HG02763 (cell line): Measurements from ENCODE around the gene JARID2.

Experiments used
- ATAC-seq: cut with Tn5 transposase; IDR thresholded peaks from one replicate; pipeline ENCODE4 v1.9.1; 2021; ENCODE audit warnings: mild to moderate bottlenecking, moderate library complexity; ENCODE audit not compliant: unreplicated experiment

JARID2 gene

GRCh38 chr6:15391500-15391899 lies 145.6 kb downstream of the JARID2 start:
- ATAC-seq = no peak

DNA sequence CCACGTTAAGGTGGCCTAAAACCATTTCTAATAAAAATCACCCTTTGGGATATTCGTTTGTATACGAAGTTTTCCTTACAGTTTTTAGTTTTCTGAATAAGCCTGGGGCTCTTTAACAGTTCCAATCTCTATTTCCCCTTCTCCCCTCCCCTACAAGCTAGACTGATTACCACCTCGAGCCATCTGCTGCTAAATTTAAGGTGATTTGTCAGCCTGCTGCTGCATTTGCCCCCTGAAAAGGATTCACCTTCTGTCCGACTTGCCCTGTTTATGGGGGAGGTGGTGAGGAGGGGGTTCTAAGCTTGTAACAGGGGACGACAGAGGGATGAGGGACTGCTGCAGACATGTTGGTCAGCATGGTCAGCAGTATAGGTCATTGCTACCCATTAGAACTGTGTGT lies 146.3 kb downstream of the JARID2 start:
- ATAC-seq = no peak

DNA sequence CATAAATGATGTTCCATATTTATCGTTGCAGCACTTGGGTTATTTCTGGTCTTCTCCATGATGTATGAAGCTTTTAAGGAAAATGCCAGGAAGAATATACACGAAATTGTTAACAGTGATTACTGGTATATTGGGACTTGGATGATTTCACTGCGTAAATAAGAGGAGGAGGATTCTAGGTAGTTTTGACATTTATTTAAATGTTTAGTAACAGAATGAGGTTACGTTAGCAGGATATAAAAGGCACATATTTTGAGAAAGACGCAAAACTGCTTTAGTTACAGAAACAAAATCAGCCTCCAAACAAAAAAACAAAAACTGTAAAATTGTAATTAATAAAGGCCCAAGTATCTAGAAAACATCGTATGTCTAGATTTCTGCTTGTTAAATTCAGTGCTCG lies 147.7 kb downstream of the JARID2 start:
- no peak for ATAC-seq

DNA sequence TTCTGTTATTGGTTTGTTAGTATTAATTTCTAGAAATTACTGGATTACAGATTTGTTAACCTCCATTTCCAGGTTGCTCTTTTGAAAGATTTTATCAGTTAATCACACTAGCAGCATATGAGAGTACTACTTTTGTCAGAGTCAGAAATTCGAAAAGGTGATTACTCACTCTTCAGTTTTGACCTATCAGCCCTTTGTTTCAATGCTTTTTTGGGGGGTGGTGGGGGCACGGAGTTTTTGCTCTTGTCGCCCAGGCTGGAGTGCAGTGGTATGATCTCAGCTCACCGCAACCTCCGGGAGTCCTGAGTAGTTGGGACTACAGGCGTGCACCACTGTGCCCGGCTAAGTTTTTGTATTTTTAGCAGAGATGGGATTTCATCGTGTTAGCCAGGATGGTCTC lies 149.2 kb downstream of the JARID2 start:
- ATAC-seq = no peak

- no peak for ATAC-seq
Observed at GRCh38 chr6:15396808-15397207, 150.9 kb downstream of the JARID2 start.

DNA sequence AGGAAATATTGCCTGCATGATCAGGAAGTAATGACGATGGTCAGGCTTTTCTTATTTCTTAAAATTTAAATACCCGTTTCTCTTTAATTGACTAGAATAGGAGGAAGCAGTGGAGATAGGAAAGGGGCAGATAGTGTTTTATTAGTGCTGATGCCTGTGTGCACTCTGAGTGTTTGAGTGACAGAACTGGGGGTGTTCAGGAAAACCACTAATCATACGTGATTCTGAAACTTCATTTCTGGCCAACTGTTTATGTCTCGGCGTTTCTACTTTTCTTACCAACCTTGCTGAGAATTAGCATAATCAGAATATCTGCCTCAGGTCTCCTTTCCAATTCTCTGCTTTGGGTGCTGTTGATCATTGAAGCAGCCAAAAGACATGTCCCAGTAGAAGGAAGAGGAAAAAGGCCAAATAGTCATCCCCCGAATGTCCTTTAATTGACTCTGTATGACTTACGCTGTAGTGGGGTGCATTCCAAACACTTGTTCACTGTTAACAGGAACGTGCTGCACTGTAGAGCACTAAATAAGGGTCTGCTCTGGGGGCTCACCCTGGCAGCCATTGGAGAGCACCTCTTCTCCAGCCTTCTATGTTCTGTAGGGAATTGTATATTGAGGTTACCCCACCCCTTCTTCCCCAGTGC lies 152.9 kb downstream of the JARID2 start:
- ATAC-seq = no peak

DNA sequence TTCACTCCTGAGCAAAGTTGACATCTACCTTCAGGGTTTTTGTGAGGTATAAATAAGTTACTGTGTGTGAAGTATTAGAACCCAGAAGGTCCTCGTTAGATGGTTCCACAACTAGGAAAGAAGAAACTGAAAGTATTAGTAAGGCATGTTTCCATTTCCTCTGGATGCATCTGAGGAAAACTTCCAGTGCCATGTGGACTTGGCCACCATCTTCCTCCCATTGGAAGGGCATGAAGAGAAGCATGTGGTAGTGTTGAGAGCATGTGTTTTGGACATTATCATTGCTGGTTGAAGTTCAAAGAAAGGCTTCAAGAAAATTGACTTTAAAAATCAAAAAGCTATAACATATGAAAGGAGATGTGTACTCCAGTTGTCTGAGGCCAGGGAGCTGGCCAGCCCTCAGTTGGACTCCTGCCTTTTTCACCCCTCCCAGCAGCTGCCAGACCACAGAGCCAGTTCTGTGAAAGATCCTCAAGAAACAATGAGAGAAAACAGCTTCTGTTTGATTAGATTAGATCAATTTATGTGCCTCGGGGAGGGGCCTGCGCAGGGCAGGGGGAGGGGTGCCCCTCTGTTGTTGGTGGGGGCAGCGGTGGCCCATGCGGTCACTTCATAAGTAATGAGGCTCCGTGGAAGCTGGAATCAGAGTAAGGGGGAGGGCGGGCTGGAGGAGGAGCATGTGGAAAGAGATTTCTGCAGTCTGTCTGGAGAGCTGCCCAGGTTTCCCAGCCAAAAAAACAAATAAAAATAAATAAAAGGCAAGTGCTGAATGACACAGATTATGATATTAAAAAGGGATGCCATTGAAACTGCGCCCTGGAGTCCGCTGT lies 154.0 kb downstream of the JARID2 start:
- no peak for ATAC-seq

GRCh38 chr6:15400572-15401004 lies 154.7 kb downstream of the JARID2 start:
- no peak for ATAC-seq

DNA sequence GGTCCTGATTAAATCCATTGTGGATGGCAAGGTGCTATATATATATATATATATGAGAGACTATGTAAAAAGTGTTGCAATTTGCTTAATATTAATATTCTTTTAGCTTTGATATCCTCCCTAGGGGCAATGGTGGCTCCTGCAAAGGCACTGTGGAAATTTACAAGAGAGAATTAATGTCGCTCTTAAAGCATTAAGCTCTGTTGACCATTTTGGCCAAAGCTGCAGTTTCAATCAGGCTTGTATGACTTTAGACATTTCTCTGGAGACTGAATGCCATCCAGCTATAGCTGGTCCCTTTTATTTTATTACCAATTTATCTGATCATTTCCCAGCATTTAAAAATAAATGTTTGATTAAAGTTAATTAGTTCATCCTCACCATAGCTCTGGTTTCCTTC lies 155.3 kb downstream of the JARID2 start:
- ATAC-seq = no peak

GRCh38 chr6:15401769-15402250 lies 155.9 kb downstream of the JARID2 start:
- no peak for ATAC-seq

- ATAC-seq = no peak
Observed at GRCh38 chr6:15402406-15403045, 156.7 kb downstream of the JARID2 start.

GRCh38 chr6:15403094-15403755 lies 157.4 kb downstream of the JARID2 start:
- ATAC-seq = no peak

GRCh38 chr6:15404685-15404980 lies 158.8 kb downstream of the JARID2 start:
- no peak for ATAC-seq

GRCh38 chr6:15405129-15406068 lies 159.5 kb downstream of the JARID2 start:
- ATAC-seq = no peak

GRCh38 chr6:15406452-15406851 lies 160.6 kb downstream of the JARID2 start:
- no peak for ATAC-seq

DNA sequence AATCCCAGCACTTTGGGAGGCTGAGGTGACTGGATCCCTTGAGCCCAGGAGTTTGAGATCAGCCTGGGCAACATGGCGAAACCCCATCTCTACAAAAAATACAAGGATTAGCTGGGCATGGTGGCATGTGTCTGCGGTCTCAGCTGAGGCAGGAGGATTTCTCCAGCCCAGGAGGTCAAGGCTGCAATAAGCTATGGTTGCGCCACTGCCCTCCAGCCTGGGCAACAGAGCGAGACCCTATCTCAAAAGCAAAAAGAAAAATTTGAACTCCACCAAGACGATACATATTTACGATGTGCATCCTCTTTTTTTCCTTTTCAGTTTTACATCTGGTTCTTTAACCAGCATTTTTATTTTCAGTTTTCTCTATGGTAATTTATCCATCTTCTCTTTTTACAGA lies 162.1 kb downstream of the JARID2 start:
- ATAC-seq = no peak

- ATAC-seq = no peak
Observed at GRCh38 chr6:15408758-15409157, 162.9 kb downstream of the JARID2 start.

DNA sequence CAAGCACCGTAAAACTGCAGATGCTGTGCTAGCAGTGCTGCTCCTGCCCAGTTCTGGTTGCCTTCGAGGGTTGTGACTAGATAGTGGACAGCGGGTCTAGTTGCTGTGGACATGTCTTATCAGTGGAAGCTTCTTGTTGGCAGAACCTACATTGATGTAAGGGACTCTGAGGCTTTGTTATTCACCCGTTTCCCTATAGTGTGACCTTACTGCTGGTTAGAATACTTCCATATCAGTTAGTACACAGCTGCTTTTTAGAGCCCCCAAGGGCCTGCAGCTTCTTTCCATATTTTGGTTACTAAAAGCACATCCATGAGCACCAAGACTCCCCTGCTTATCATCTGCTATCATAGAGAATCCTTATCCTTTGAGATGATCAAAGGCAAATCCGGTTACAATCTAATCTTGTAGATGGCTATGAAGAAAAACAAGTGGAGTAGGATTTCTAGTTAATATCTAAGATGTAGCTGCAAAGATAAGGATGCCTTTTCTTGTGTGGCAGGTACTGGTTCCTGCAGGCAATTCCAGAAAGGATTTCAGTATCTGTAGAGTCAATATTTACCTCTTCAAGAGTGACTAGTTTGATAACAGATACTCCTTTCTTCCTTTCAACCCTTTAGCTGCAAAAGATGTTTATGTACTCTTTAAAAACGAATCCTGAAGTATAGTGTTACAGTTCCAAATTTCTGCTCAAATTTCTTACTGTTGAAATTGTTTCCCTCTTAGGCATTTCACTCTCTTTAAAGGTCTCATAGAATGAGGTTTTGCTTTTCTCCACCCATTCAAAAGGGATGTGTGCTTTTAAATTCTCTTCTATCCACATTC lies 163.6 kb downstream of the JARID2 start:
- ATAC-seq = no peak

DNA sequence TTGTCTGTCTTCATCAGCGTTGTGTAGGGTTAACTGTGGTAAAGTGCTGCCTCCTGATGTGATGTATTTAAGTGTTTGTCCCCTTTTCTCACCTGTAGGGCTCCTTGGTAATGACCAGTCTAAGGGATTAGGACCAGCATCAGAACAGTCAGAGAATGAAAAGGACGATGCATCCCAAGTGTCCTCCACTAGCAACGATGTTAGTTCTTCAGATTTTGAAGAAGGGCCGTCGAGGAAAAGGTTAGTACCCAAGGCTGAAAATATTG lies 164.2 kb downstream of the JARID2 start:
- ATAC-seq = no peak

GRCh38 chr6:15410752-15411151 lies 164.9 kb downstream of the JARID2 start:
- no peak for ATAC-seq
